Astrocyte of the spinal cord (primary cell): ENCODE data around the gene GTF2IRD1.

Source experiments
- DNase-seq: peaks from one replicate; pipeline ENCODE4 v3.0.0; 2011; ENCODE audit warnings: low read depth, low spot score
- H3K4me3 ChIP-seq: 2 replicates; pipeline ENCODE4 v1.5.1; 2011; ENCODE audit warnings: low read depth, mild to moderate bottlenecking, low read length, moderate library complexity
- in situ Hi-C: cut with HindIII; loops from 2 replicates; pipeline ENCODE4 v1.10.0; 2017; ENCODE audit warnings: low sequenced_read_pairs
- TF ChIP-seq, protein P1 (sequence below): IDR thresholded peaks from 2 replicates; pipeline ENCODE4 v1.5.1; 2012; ENCODE audit warnings: low read depth, mild to moderate bottlenecking, low read length, inconsistent platforms

Gene GTF2IRD1

DNA sequence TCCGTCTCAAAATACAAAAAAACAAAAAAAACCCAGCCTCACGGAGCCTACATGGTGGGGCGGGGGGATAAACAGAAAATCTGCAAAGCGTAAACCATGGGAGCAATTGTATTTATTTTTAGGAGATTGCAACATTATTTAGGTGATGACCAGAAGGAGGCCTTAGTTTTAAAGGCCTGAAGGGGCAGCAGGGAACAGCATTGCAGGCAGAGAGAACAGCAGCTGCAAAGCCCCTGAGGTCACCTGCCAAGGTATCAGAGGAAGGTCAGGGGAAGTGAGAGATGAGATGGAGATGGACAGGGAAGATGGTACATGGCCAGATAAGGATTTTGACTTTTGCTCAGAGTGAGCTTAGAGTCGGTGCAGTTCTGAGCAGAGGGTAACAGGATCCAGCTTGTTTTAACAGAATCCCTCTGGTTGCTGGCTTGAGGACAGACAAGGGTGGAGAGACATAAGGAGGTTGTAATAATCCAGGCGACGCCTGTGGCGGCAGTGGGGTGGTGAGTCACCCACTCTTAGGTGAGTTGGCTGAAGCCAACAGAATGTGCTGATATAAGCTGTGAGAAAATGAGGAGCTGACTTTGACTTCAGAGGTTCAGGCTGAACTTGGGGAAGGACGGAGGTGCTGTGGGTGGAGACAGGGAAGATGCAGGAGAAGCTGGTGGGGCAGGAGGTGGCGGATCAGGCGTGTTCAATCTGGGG is 121.5 kb downstream of the GTF2IRD1 start:
- TF ChIP-seq, protein P1, sequence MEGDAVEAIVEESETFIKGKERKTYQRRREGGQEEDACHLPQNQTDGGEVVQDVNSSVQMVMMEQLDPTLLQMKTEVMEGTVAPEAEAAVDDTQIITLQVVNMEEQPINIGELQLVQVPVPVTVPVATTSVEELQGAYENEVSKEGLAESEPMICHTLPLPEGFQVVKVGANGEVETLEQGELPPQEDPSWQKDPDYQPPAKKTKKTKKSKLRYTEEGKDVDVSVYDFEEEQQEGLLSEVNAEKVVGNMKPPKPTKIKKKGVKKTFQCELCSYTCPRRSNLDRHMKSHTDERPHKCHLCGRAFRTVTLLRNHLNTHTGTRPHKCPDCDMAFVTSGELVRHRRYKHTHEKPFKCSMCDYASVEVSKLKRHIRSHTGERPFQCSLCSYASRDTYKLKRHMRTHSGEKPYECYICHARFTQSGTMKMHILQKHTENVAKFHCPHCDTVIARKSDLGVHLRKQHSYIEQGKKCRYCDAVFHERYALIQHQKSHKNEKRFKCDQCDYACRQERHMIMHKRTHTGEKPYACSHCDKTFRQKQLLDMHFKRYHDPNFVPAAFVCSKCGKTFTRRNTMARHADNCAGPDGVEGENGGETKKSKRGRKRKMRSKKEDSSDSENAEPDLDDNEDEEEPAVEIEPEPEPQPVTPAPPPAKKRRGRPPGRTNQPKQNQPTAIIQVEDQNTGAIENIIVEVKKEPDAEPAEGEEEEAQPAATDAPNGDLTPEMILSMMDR = no peak
- DNase-seq = peak; percentile 78
- in situ Hi-C loops = no loop called here
- no peak overlapping the region for H3K4me3 ChIP-seq

DNA sequence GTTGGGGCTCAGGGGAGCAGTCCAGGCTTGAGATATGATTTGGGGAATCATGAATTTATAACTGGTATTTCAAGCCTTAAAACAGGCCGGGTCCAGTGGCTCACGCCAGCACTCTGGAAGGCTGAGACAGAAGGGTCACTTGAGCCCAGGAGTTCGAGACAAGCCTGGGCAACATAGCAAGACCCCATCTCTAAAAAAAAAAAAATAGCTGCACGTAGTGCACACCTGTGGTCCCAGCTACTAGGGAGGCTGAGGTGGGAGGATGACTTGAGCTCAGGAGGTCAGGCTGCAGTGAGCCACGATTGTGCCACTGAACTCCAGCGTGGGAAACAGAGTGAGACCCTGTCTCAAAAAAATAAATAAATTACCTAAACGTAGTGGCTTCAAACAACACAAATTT is 122.1 kb downstream of the GTF2IRD1 start:
- H3K4me3 ChIP-seq = no peak overlapping the region
- TF ChIP-seq, protein P1 = no peak
- in situ Hi-C loops = no loop called here
- no peak for DNase-seq

DNA sequence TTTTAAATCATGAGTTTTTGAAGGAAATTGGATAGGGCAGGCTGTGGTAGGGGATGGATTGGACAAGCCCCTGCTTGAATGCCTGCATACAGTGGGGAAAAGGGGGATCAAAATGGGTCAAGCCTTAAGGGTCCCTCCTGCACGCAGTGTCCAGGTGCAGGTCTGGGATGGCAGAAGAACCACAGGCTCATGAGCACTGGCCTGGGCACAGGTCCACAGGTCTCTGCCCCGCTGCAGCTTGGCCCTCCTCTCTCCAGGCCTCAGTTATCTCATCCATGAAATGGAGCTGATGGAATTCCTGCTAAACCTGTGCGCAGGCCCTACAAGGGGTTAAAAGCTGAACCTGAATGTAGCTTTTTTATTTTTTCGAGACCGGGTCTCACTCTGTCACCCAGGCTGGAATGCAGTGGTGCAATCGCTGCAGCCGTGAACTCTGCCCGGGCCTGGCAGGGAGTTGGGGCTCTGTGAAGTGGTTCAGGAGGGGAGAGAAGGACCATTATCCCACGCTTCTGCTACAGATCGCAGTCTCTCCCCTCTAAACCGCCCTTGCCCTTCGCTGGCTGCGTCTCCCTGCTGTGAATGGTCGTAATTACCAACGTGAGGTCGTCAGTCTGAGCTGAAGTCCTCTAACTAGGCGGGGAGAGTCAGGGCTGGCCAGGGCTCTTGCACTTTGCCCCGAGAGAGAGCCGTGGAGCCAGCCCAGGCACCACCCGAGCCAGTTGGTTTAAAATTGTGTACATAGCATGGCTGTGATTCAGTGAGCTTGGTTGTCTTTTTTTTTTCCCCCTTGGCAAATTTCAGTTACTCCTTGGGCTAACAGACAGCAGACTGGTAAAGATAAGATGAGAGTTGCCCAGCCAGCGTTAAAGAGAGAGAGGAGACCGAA is 126.3 kb downstream of the GTF2IRD1 start:
- DNase-seq = no peak
- TF ChIP-seq, protein P1 = no peak
- no peak overlapping the region for H3K4me3 ChIP-seq
- in situ Hi-C loops = no loop called here

DNA sequence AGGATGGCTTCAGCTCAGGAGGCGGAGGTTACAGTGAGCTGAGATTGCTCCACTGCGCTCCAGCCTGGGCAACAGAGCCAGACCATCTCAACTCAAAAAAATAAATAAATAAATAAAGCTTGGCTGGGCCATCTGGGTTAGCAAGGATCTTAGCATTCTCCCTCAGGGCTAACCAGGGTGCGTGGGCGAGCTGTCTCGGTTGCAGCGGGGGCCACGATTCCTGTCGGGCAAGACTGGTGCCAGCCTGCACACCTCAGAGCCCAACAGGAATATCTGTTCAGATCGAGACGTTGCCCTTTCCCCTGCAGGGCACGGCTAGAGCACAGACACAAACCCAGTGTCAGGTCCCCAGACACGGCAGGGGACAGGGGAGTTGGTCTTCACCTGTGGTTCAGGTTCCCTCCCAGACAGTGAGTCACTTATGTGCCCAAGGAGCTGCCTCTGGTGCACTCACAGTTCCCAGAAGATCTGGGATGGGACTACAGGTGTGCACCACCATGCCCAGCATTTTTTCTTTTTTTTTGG is 128.3 kb downstream of the GTF2IRD1 start:
- TF ChIP-seq, protein P1 = no peak
- no peak overlapping the region for H3K4me3 ChIP-seq
- no peak for DNase-seq

DNA sequence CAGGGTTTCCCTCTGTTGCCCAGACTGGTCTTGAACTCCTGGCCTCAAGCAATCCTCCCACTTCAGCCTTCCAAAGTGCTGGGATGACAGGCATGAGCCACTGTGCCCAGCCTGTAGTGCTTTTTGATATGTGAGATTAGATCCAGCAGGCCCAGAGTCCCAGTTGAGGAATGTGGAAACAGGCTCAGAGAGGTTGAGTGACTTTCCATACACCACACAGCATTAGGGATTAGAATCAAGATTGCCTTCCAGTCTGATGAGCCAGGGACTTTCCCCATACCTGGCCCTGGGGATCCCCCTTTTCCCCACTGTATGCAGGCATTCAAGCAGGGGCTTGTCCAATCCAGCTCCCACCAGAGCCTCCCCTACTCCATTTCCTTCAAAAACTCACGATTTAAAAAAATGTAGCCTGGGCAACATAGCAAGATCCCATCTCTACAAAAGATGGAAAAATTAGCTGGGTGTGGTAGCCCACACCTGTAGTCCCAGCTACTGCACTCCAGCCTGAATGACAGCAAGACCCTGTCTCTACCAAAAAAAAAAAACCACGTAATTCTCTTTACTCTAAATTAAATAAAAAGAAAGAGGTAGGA is 128.8 kb downstream of the GTF2IRD1 start:
- DNase-seq = no peak
- H3K4me3 ChIP-seq = no peak overlapping the region
- TF ChIP-seq, protein P1 = no peak
- in situ Hi-C loops = no loop called here

More for the DNA sequence above, 128.3 kb downstream of the GTF2IRD1 start:
- in situ Hi-C loops = no loop called here

DNA sequence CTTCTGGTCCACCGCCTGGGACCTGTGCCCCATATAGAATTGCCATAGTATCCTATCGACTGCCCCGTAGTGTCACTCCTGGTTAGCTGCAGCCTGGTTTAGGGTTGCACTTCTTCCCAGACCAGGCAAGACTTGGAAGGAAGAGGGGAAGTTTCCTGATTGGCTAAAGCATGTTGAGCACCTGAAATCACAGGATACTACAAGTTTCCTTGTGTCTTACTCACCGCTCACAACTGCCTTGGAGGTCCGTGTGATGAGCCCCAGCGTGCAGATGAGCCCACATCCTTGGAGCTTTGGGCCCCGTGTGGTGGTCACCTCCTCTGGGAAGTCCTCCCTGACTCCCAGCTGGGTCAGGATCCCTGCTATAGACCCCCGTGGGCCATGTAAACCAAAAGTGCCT is 129.9 kb downstream of the GTF2IRD1 start:
- TF ChIP-seq, protein P1 = no peak
- H3K4me3 ChIP-seq = no peak overlapping the region
- in situ Hi-C loops = no loop called here
- no peak for DNase-seq
